Fibroblast of skin of right quadriceps (primary cell): ENCODE results near the gene HABP2.
A peak's percentile ranks its signal among the peaks of the same experiment; 100 is the strongest.

Experiments used
- DNase-seq: peaks from one replicate; pipeline ENCODE4 v3.0.0-alpha.2; 2013

Gene HABP2

DNA sequence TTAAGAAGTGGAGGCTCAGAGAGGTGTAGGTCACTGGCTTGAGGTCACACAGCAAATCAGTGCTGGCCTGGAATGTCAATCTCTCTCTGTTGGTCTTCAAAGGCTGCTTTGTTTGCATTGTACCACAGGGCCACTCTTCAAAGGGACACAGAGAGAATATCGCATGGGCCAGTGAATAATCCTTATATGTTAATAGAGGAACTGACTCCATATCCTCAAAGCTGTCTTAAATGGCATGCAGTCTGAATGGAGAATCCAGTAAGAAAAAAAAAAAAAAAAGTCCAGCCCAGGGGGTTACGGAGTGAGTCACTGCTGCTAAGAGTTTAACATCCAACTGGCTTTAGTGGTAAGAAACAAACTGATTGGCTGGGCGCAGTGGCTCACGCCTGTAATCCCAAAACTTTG is 56.9 kb downstream of the HABP2 start:
- DNase-seq, result peak; percentile 4

DNA sequence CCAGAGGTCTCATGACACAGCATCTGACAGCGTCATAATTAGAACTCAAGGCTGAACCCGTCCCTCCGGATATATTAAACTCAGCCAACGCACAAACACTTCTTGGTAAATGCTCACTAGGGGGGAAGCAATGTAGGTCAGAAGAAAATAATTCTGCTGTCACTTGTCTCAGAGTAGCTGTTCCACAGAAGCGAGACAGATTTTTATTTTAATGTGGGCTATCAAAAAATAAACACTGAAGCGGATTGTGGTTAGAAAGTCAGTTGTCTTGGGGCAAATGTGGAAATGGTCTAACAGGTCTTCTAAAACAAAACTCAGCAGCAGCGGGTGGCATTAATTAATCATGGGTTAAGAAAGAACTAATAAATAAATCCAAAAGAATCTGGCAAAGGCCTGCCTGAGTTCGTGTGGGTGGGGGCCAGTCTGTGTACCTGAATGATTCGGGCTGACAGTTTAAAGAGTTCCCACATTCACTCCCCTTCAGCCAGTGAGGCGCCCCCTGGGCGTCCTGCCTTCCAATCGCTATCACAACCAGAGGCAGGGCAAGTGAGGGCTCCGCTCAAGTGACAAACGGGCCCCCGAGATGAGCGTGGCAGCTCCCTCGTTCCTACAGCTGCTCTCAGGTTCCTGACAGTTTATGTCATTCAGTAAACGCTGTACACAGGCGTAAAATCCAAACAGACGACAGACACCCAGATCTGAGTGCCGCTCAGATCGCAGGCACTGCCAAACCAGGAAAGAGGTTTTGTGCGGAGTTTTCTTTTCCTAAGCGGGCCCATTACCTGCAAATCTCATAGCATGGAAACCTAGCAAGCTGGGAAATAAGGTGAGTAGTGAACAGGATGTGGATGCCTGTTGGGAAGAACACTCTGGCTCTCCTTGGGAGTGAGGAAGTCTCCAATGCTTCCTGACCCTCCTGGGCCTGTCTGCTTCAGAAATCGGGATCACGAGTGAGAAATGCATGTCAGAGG is 58.1 kb downstream of the HABP2 start:
- no peak for DNase-seq

DNA sequence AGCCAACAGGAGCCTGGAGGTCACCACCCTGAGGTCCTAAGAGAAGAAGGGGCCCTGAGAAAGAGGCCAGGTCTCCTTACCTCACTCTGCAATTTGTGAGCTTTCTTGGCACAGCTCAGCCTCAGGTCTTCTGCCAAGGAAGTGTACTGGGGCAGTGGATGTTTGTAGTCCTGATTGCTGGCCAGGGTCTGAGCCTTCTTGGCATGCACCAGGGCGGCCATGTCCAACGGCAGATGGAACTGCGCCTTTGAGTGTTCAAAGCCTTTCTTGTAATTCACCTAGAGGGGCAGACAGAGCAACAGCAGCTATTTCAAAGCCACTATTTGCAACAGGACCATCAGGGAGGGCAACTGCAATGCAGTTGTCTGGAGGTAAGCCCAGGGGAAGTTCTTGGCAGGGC is 59.3 kb downstream of the HABP2 start:
- no peak for DNase-seq

DNA sequence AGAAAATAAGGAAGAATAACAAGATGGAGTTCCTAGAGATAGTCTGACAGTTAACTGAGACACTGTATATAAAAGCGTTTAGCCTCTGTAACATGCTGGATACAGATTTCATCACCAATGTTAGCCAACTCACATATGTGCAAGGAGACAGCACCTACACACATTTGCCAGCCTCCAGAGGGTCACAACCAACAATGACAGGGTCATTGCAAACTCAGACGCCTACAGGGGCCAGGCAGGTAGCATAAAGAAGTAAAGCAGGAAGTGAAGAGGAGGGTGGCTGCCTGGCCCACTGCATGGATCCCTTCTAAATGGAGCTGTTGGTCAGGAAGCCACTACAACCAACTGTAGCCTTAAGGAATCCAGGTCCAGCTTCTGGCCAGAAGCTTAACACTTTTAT is 60.6 kb downstream of the HABP2 start:
- DNase-seq, result no peak

DNA sequence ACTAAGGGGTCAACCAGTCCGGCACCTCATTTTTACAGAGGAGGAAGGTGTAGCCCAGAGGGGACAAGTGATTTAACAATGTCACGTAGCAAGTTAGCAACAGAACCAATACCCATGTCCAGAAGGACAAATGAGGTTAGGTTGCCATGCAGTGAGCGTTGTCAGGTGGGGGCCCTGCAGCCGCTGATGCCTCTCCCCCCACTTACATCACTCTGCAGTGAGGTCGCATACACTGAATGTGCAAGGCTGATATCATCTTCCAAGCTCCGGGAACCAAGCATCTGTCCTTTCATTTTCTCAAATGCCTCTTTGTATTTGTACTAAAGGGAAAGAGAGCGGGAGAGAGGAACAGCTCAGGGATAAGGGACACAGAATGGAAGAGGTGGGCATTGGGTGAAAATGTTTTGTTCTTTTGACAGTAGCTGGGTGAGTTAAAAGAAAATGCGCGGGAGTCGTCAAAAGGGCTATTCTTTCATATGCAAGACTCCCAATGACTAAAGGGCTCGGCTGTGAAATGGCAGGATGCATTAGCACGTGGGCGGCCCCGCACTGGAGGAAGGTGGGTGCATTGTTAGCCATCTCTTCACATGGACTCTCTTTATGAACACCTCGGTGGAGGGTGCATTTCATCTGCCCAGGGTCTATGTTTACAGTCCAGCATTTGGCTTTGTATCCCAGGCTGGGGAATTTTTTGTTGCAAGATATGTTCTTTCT is 61.3 kb downstream of the HABP2 start:
- DNase-seq, result no peak

DNA sequence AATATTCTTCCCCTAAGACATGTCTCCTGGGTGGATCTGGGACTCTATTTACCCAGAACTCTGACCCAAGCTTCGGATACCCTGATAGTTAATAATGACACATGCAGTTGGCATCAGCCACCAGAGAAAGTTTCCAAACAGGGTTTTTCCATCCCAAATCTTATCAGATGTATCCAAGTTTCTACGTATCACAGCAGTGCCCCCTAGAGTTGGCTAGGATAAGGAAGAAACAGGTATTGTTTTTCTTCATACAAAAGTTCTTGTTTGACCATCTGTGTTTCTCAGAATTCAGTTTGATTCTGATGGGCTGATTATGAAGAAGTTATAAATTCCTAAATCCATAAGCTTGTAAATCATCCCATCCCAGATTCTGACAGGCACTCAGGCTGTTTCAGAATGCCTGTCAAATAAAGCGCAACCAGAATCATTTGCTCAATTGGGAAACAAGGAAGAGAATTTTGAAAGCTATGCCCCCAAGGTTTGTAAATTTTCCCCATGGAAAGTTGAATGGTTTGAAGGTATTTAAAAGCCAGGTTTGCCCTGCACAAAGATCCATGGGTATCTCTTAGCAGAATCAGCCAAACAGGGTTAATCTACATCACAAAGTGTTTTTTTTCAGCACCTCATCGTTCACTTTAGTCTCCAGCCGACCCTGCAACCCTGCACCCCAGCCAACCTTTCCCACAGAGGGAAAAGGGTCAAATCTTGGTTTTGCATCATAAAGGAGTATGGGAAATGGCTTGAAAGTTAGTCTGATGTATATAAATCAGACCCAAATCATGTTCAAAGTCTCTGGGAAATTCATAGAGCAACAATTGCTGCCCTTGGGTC is 63.6 kb downstream of the HABP2 start:
- DNase-seq, result peak; percentile 7

DNA sequence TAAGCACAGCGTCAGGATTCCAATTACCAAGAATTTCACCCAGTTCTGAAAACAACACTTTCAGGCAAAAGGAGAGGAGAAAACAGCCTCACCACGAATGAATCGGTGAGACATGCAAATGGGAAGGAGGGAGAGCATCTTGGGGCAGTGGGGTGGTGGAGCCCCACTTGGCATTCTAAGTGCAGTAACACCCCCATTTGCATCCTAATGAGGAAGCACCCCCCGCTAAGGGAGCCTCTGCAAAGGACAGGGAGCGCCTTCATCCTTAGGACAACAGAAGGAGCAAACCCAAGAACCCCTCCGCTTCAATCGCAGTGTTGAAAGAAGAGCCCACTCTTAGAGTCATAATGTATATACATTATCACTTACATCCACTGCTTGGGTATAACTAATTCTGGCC is 64.2 kb downstream of the HABP2 start:
- no peak for DNase-seq

DNA sequence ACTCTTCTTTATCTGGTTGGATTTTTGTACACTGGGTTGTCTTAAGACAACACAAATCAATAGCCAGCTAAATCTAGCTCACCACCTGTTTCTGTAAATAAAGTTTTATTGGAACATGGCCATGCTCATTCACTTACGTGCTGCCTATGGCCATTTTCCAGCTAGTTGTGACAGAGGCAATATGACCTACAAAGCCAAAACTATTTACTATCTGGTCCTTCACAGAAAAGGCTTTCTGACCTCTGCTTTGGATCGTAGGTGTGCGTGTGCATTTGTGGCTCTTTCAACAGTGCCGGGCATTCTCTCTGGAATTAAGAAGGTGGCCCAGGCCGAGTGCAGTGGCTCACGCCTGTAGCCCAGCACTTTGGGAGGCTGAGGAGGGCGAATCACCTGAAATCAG is 65.5 kb downstream of the HABP2 start:
- no peak for DNase-seq

DNA sequence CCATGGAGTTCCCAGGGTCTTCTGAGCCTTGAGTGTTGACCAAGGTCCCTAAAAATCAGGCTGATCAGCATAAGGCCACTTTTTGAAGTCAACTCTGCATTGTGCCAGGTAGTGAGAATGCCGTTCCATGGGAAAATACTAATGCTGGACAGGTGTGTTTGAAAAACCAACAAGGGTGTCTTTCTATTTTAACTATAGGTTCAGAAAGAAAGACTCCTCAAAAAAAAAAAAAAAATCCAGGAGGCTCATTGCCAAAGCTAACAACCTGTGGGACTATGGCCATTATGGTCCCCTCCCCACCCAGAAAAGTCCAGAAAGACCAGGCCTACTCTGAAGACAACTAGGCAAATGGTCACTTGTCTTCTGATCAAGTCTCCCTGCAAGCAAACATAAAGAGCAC is 66.5 kb downstream of the HABP2 start:
- no peak for DNase-seq

DNA sequence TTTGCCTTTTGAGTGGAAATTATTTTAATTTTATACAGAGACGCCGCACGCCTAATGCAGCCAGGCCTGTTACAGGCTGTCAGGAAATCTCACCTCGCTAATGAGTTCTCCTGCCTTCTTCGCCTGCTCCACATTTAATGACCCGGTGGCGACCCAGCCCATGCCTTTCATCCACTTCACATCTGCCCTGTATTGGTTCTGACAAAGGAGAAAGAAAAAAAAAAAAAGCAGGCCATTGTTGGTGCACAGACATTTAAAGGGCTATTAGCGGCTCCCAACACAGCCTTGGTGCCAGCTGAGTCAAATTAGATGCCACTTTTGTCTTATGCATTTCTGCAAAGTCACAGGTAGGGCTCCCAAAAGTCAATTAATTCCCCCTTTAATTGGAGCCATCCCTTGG is 67.7 kb downstream of the HABP2 start:
- DNase-seq, result no peak

DNA sequence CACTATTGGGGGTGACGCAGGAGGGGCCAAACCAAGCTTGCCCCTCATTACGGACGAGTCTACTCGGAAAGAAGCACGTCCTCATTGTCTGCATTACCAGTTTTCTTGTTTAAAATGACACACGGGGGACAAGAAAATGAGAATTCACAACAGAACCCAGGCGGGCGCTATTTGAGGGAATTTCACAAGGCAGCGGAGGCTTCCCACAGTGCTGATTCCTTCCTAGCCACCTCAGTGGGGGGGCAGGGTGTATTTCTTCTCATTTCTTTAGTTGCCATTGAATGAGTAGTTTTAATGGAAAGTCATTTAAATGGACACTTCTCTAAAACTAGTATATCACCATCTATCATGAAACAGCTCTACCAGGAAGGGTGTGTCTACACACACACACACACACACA is 68.1 kb downstream of the HABP2 start:
- no peak for DNase-seq

DNA sequence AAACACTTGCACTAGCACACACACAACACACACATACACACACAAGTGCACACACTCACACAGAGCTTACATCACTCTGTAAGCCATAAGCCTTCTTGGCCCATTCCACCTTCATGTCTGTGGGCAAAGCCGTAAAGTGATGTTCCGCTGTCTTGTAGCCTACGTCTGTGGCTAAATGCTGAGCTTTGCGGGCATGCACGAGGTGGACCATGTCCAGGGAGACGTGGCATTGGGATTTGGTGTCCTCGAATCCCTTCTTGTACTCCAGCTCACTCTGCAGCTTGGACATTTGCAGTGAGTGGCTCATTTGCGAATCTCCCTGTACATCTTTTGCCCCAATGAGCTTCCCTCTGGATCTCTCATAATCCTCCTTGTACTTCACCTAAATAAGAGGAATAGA is 68.9 kb downstream of the HABP2 start:
- DNase-seq, result no peak

DNA sequence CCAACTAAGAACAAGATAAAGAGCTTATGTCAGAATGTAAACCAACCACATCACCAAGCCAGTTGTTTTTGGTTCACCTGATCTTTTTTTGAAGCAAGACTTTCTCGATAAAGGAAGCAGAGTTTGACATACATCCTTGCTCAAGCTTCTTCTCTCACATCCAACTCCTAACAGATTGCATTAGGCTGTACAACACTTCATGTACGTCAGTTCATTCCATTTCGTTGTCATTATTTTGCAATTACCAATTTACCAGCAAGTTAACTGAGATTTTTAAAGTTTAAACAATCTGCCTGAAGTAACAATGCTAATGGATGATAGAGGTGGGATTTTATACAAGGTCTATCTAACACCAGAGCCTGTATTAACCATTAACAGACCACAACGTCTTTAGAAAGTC is 70.0 kb downstream of the HABP2 start:
- no peak for DNase-seq

DNA sequence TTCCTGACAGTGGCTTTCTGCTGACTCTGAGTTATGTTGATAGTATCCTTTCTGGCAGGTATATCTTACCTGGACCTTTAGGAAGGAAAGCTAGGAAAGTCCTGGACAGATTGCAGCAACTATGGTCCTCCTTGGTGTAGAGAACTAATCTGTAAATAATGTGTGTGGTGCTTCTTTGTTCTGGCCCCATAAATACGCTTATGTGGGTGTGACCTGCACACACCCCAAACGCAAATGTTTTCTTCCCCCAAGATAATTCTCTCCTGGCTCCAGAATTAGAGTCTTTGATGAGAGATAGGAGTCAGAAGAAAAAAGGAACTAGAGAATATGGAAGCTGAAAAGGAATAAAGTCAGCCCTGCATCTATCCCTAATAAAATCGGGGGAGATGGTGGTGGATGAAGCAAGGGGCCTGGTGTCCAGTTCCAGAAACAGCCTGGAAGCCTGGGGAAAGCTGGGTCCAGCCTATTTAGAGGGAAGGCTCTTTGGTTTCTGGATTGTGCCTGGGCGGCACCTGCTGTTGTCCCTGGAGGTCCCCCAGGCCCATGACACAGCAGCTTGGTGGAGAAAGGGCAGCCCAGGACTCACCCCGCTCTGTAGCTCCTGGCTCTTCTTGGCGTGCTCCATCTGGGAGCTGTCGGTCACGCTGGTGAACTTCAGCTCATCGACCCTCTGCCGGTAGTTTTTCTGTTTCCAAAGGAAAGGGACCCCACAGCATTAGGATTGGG is 72.8 kb downstream of the HABP2 start:
- no peak for DNase-seq

DNA sequence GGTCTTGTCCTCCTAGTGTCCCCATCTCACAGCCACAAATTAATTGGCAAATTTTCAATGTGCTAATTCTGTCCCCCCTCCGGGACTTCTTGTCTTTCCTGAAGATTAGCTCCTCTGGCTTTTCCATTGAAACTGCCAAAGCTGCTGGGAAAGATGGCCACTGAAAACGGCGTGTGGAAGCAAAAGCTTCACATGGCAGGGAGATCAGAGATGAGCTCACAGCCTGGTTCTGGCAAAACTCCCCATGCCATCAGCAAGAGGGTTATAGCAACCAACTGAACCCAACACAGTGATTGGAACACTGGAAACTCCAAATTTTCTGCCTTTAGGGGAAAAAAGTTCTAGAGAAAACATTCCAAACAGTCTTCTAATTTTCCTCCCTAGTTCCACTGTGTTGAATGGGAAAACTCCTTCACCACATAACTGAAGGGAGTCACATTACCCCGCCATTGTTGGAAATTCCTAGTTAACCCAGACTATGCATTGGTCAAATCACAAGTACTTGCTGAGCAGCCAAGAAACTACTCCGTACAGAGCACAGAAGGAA is 74.0 kb downstream of the HABP2 start:
- DNase-seq, result no peak

DNA sequence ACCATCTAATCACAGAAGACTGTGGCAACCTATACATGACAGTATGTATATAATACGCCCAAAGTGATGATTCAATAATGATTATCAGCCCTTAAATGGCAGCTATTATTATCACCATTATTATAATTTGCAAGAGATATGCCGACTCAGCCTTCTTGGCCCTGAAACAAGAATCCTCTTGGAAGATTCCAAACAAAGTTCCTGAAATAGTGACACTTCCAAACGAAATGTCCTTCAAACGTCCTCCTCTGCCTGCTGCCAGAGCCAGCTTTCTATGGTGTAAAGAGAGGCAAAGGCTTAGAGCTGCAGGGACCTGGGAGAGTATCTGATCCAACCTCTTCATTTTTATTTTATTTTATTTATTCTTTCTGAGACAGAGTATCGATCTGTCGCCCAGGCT is 75.0 kb downstream of the HABP2 start:
- DNase-seq, result no peak

DNA sequence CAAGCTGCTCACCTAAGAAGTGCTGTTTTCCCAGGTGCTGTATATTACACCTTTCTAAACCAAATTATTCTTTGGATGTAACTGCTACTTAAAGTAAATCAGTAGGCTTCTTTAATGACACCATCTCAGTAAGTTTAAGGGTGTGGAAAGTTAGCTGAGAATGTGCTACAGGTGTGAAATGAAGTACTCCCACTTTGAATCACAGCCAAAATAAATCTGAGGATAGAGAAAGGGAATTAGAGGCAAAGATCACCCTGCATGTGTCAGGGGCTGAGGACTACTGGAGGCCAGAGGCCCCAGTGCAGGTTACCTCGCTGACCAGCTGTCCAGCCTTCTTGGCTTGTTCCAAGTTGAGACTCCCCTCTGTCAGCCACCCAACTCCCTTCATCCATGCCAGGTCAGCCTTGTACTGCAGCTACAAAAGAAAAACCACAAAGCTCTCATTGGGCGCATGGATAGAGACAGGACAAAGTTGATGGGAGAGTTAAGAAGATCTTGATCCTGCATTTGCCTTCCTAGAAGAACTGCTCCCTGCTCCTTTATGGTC is 75.8 kb downstream of the HABP2 start:
- no peak for DNase-seq

DNA sequence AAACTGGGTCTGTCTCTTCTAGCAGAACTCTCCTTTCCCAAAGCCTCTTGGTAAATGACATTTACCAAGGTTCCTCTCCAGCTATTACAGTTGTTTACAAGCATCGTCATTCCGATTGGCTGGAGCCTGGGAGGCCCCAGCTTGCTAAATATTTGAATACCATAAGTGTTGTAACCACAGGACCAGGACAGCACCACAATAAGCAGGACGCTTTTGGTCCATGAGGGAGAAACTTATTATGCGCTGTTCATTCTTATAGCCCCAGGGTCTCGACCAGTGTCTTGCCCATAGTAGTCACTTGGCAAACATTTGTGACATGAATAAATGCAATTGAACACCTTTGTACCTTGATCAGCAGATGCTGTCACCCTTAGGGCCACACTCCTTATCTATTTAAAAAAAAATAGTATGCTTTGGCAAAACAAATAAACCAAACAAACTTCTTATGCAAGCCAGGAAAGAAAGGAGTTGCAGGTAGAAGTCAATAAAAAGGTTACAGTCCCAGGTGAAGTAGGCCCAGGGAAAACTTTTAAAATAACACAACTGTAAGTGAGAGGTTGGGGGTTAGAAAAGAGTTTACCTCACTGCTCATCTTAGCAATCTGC is 78.2 kb downstream of the HABP2 start:
- DNase-seq, result no peak

DNA sequence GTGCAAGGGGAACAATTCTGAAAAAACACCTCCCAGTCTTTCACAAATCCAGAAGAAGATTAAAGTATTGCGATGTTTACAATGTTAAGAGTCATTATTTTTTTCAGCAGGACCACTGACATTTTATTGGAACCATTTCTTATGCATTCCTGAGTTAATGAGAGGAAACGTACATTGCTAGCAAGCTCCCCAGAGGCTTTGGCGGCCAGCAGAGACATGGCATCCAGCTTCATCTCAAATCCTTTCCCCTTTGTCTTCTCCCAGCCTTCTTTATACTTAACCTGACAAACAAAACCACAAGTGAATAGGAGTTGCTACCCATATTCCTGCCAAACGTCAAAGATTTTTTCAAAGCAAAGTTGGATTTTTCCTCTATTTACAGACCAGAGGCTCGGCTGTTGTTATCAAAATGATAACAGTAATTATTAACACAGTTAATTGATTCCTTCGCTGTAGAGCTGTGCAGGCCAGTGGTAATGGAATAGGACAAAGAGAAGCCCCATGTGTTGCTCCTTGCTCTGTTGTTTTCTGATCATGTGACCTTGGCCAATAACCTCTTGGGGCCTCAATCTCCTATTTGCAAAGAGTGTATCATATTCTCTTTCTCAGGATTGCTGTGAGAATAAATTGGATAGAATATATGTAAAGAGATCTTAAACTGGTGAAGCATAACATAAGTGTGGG is 79.0 kb downstream of the HABP2 start:
- DNase-seq, result no peak
